HFF-Myc (cell line): Measurements from ENCODE around the gene SPSB4.
"Not testable (repeated sequence)": the region's sequence is repeated elsewhere in the genome, so short reads cannot be mapped to it uniquely, and the experiment has no call there.

ENCODE experiments used
- DNase-seq: peaks from one replicate; pipeline ENCODE4 v3.0.0-alpha.2; 2011; ENCODE audit warnings: low read depth; ENCODE audit errors: extremely low read depth
- H3K4me3 ChIP-seq: replicated peaks from 2 replicates; pipeline ENCODE4 v1.5.1; 2011; ENCODE audit warnings: low read depth, mild to moderate bottlenecking, control low read depth, low read length
- CTCF ChIP-seq: IDR thresholded peaks from 2 replicates; pipeline ENCODE4 v1.5.1; 2012; ENCODE audit warnings: mild to moderate bottlenecking, low read depth, low read length, control low read depth; ENCODE audit errors: missing control alignments

SPSB4 gene

GRCh38 chr3:141114179-141114745, 63.1 kb downstream of the SPSB4 start:
- no peak for TF ChIP-seq CTCF

GRCh38 chr3:141114816-141115460, 63.8 kb downstream of the SPSB4 start:
- DNase-seq, result no peak
- TF ChIP-seq CTCF, result peak; percentile 34
- H3K4me3 ChIP-seq, result no peak overlapping the region

More at GRCh38 chr3:141114179-141114745, 63.1 kb downstream of the SPSB4 start:
- no peak overlapping the region for H3K4me3 ChIP-seq
- DNase-seq, result no peak

- no peak for TF ChIP-seq CTCF
- no peak overlapping the region for H3K4me3 ChIP-seq
- DNase-seq, result no peak
Observed at GRCh38 chr3:141115789-141116541, 64.8 kb downstream of the SPSB4 start.

- DNase-seq, result no peak
- no peak overlapping the region for H3K4me3 ChIP-seq
- TF ChIP-seq CTCF, result no peak
Observed at GRCh38 chr3:141116721-141117120, 65.6 kb downstream of the SPSB4 start.

GRCh38 chr3:141117982-141118381, 66.8 kb downstream of the SPSB4 start:
- not testable (repeated sequence) for DNase-seq, H3K4me3 ChIP-seq

- no peak for DNase-seq
- no peak overlapping the region for H3K4me3 ChIP-seq
- no peak for TF ChIP-seq CTCF
Observed at GRCh38 chr3:141122455-141123030, 71.4 kb downstream of the SPSB4 start.
